Transverse colon (tissue), 4 donors: ENCODE data around the gene PLAAT4. TPM values are rescaled to one million over a fixed set of nuclear protein-coding genes. Genes with fewer than 3 reads are reported as not detected.
A peak's percentile ranks its signal among the peaks of the same experiment; 100 is the strongest.

Experiments used
- DNase-seq: peaks from one replicate; pipeline ENCODE4 v3.0.0-alpha.2; 2019
- H3K27ac ChIP-seq, 4 donors: fragments of 200-600 bp; sonication (generic); 2 replicates each; pipeline ENCODE4 v1.5.1; 2016 to 2018; ENCODE audit warnings: inconsistent platforms in 4 of 4
- H3K27me3 ChIP-seq: fragments of 200-600 bp; sonication (generic); 2 replicates; pipeline ENCODE4 v1.5.1; 2017; ENCODE audit warnings: inconsistent platforms
- H3K36me3 ChIP-seq, 4 donors: fragments of 200-600 bp; sonication (generic); 2 replicates each; pipeline ENCODE4 v1.5.1; 2017 to 2019; ENCODE audit warnings: inconsistent platforms in 4 of 4
- H3K4me1 ChIP-seq, 4 donors: fragments of 200-600 bp; sonication (generic); 2 replicates each; pipeline ENCODE4 v1.5.1; 2017 to 2020; ENCODE audit warnings: inconsistent platforms in 4 of 4
- H3K4me3 ChIP-seq, 4 donors: fragments of 200-600 bp; sonication (generic); 1 replicate in 1 of 4; 2 replicates in 3 of 4; pipeline versions ENCODE4 v1.5.1 to v1.6.1; 2017 to 2019; ENCODE audit warnings: inconsistent platforms in 4 of 4
- H3K9me3 ChIP-seq, 2 donors: fragments of 200-600 bp; sonication (generic); 2 replicates each; pipeline ENCODE4 v1.5.1; 2017 to 2019; ENCODE audit warnings: inconsistent platforms in 2 of 2
- CTCF ChIP-seq, 5 experiments: fragments of 200-600 bp in 3 of 5; fragments of 450-650 bp in 2 of 5; sonication (generic) in 3 of 5; IDR thresholded peaks; 1 replicate in 2 of 5; 2 replicates in 3 of 5; pipeline ENCODE4 v1.5.1; 2016 to 2017; ENCODE audit warnings: antibody characterized with exemption in 5 of 5, inconsistent platforms in 3 of 5, mild to moderate bottlenecking in 2 of 5, moderate library complexity in 1 of 5
- EP300 ChIP-seq: sonication (generic); formaldehyde crosslinking; IDR thresholded peaks from one replicate; pipeline ENCODE4 v1.6.1; 2017; ENCODE audit warnings: antibody characterized with exemption, low read depth
- POLR2A ChIP-seq: fragments of 450-650 bp; IDR thresholded peaks from one replicate; pipeline ENCODE4 v1.6.1; 2016; ENCODE audit warnings: antibody characterized with exemption, mild to moderate bottlenecking, moderate library complexity
- POLR2AphosphoS5 ChIP-seq, 3 donors: sonication (generic); formaldehyde crosslinking; IDR thresholded peaks; one replicate each; pipeline ENCODE4 v1.6.1; 2016; ENCODE audit warnings: antibody characterized with exemption in 3 of 3
- WGBS, 2 donors: methylation state at CpG; one replicate each; pipeline ENCODE4 v1.1.5; 2018; ENCODE audit warnings: low coverage in 1 of 2; 5-methylcytosine and 5-hydroxymethylcytosine counted together
- in situ Hi-C, 4 donors: fragments of 200-750 bp; cut with MboI; loops; one replicate each; pipeline versions ENCODE4 v1.15.0 to v1.15.1; 2017; ENCODE audit warnings: low sequenced_read_pairs in 3 of 4, low pct_ligation_motif_present in 1 of 4, low pct_unique_long_range_greater_than_20kb in 1 of 4
- intact Hi-C: fragments of 100-400 bp; cut with DNase I; formaldehyde crosslinking; loops from one replicate; pipeline ENCODE4 v1.15.1; 2023; ENCODE audit warnings: low total_unique reads
- total RNA-seq, 4 donors: library from RNA; depleted of rRNA; stranded (reverse); fragments of >200 nt; gene quantifications; one replicate each; pipeline ENCODE4 v1.1.0, GENCODE V29; 2016

Gene PLAAT4
- total RNA-seq, 4 donors from 2014 or later = 35.4 to 78.6 (median 40.7) TPM

DNA sequence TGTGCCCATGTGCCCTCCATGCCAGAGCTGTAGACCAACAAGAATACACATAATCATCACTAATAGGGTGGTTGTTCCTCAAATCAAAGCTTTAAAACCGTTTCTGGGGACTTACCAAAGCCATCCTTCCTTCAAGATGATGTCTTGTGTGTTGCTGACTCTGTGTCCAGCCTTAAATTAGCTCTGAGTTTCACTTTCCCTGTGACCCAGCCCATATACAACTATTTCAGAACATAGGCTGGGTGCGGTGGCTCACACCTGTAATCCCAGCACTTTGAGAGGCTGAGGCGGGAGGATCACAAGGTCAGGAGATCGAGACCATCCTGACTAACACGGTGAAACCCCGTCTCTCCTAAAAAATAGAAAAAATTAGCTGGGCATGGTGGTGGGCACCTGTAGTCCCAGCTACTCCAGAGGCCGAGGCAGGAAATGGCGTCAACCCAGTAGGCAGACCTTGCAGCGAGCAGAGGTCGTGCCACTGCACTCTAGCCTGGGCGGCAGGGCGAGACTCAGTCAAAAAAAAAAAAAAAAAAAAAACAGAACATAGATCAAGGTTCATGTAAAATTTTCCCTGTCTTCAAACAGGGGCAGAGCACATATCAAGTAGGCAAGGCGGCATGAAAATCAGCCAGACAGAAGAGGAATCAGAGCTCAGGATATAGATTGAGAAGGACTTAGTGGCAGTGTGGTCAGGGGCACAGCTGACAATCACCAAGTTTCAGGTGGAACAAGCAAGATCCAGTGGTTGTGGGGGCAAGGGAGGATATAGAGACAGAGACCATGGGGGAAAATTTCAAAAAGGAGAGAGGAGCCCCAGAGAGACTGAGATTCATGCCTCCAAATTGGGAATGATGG lies 26.8 kb downstream of the PLAAT4 start, which contains the start of gene PLAAT2:
TSS of gene PLAAT2 (minus strand) at position 179 of the 855 bp plus-strand sequence. CDS start at position 124, 55 bp downstream.
- Histone ChIP-seq H3K36me3 (no peaks in the 10 kb centered on the region), H3K27me3 (no peaks in the 10 kb centered on the region), H3K4me1 (peaks cover 18 to 51% (median 28%) of the 10 kb centered on the region in 4 donors), H3K27ac (peak within 1 kb of the TSS; percentile 87 to 89 (median 89)), H3K4me3 (no peak within 1 kb of the TSS), H3K9me3 (no peaks in the 10 kb centered on the region)
- intact Hi-C loops (no loop called here), in situ Hi-C loops (no loop called here)
- no peak for TF ChIP-seq CTCF (IDR thresholded peaks at IDR 0.05)
- TF ChIP-seq POLR2AphosphoS5 (IDR thresholded peaks at IDR 0.05) = peak in 1 of 3 donors; percentile 54
- no peak for TF ChIP-seq POLR2A
- TF ChIP-seq EP300 = no peak
- WGBS, 2 donors = 75 to 78% methylated on average over 3 to 13 of the region's 13 CpGs
- no peak for DNase-seq

GRCh38 chr11:63564056-63564774 lies 27.6 kb downstream of the PLAAT4 start:
- Histone ChIP-seq H3K9me3 (no peaks in the 10 kb centered on the region), H3K4me1 (peaks cover 18 to 51% (median 27%) of the 10 kb centered on the region in 4 donors), H3K36me3 (no peaks in the 10 kb centered on the region), H3K27ac (peak overlapping the region; percentile 87 to 89 (median 89)), H3K4me3 (no peak overlapping the region), H3K27me3 (no peaks in the 10 kb centered on the region)
- WGBS, 2 donors = 40 to 65% methylated on average over 5 to 7 of the region's 7 CpGs
- intact Hi-C loops (no loop called here), in situ Hi-C loops (no loop called here)
- no peak for DNase-seq
- no peak for TF ChIP-seq CTCF (IDR thresholded peaks at IDR 0.05)
- TF ChIP-seq POLR2AphosphoS5 (IDR thresholded peaks at IDR 0.05) = no peak
- TF ChIP-seq EP300 = no peak
- no peak for TF ChIP-seq POLR2A

DNA sequence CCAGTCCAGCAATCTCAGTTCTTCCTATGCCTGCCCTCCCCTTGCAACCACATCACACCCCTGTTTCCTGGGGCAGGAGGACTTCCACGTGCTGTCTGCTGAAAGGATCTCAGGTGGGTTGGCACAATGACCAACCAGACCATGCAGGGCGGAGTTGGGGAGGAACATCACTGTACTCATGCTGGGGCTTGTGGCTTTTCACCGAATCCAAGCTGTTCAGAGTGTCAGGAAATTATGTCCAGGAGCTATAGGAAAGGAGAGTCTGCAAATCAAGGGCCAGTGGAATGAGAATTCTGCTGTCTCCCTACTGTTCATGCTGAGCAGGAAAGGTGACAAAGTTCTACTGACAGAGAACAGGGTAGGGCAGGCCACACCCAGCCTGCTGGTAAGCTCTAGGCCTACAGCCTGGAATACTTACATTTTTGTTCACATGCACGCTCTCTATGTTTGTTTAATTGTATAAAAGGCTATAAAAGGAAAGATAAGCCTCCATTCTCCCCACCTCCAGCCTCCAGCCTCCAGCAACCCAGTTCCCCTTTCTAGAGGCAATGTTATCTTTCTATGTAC lies 28.3 kb downstream of the PLAAT4 start:
- intact Hi-C loops (no loop called here), in situ Hi-C loops (no loop called here)
- H3K36me3 ChIP-seq = no peaks in the 10 kb centered on the region
- WGBS, 2 donors = 59% methylated on average over 4 of the region's 4 CpGs; no CpG with 5 or more reads in 1 of the 2 donors
- peak overlapping the region; percentile 87 to 89 (median 89) for H3K27ac ChIP-seq
- peak; percentile 82 for DNase-seq
- no peak overlapping the region for H3K4me3 ChIP-seq
- peak in 2 of 5 experiments; percentile 38 to 45 for TF ChIP-seq CTCF (IDR thresholded peaks at IDR 0.05)
- peak in 2 of 3 donors; percentile 53 to 81 for TF ChIP-seq POLR2AphosphoS5 (IDR thresholded peaks at IDR 0.05)
- peak; percentile 61 for TF ChIP-seq EP300
- peak; percentile 35 for TF ChIP-seq POLR2A
- H3K9me3 ChIP-seq = no peaks in the 10 kb centered on the region
- H3K4me1 ChIP-seq = peaks cover 18 to 51% (median 27%) of the 10 kb centered on the region in 4 donors
- no peaks in the 10 kb centered on the region for H3K27me3 ChIP-seq
